SK-N-SH (cell line): Measurements from ENCODE around the gene KLF15. TPM values are rescaled to one million over a fixed set of nuclear protein-coding genes. Genes with fewer than 3 reads are reported as not detected.

ENCODE experiments used
- CTCF ChIA-PET: fragments of 300-600, 350-600 bp; formaldehyde crosslinking; extraction: SDS; loops from one replicate; lab custom pipeline; 2021; lab: Yijun Ruan, JAX
- POLR2A ChIA-PET: fragments of 350-600 bp; sonication (Branson Sonifier 250); formaldehyde crosslinking; extraction: SDS; loops from one replicate; lab custom pipeline; 2020; ENCODE audit warnings: antibody characterized with exemption, inconsistent platforms; lab: Yijun Ruan, JAX
- DNase-seq: peaks from one replicate; pipeline ENCODE4 v3.0.0; 2012
- H2AFZ ChIP-seq: fragments of 200-600 bp; sonication (generic); 2 replicates; pipeline ENCODE4 v1.8.1; 2016; ENCODE audit warnings: antibody characterized with exemption, mild to moderate bottlenecking, low read depth
- H3F3A ChIP-seq: fragments of 200-600 bp; sonication (generic); replicated peaks from 2 replicates; pipeline ENCODE3; 2016; ENCODE audit warnings: antibody characterized with exemption, mild to moderate bottlenecking; ENCODE audit not compliant: insufficient read depth
- H3K27ac ChIP-seq, 2 experiments: fragments of 200-500 bp in 1 of 2; fragments of 200-600 bp in 1 of 2; sonication (Bioruptor generic) in 1 of 2; sonication (generic), shearing (Covaris generic) in 1 of 2; 2 replicates each; pipeline versions ENCODE4 v1.5.1 to v1.6.1; 2014 to 2016; ENCODE audit warnings: low read depth in 2 of 2, inconsistent platforms in 1 of 2, low read length in 1 of 2, mild to moderate bottlenecking in 1 of 2, mixed read lengths in 1 of 2
- H3K27me3 ChIP-seq: fragments of 200-600 bp; sonication (generic), shearing (Covaris generic); 2 replicates; pipeline ENCODE4 v1.6.1; 2016; ENCODE audit warnings: mixed run types; ENCODE audit not compliant: insufficient read depth
- H3K36me3 ChIP-seq, 2 experiments: fragments of 200-500 bp in 1 of 2; fragments of 200-600 bp in 1 of 2; sonication (Bioruptor generic) in 1 of 2; sonication (generic) in 1 of 2; replicated peaks in 1 of 2; 2 replicates each; pipeline versions ENCODE3 to v1.5.1; 2014 to 2016; ENCODE audit warnings: low read length in 1 of 2, mild to moderate bottlenecking in 1 of 2; ENCODE audit not compliant: insufficient read depth in 2 of 2, control insufficient read depth in 1 of 2
- H3K4me1 ChIP-seq, 2 experiments: fragments of 200-500 bp in 1 of 2; fragments of 200-600 bp in 1 of 2; sonication (Bioruptor generic) in 1 of 2; sonication (generic), shearing (Covaris generic) in 1 of 2; 2 replicates each; pipeline versions ENCODE4 v1.5.1 to v1.6.1; 2014 to 2016; ENCODE audit warnings: low read depth in 1 of 2, low read length in 1 of 2, mixed run types in 1 of 2; ENCODE audit not compliant: insufficient read depth in 2 of 2, control insufficient read depth in 1 of 2
- H3K4me2 ChIP-seq: fragments of 200-600 bp; sonication (generic), shearing (Covaris generic); 2 replicates; pipeline ENCODE4 v1.6.1; 2017; ENCODE audit warnings: mixed run types
- H3K4me3 ChIP-seq, 2 experiments: fragments of 200-500 bp in 1 of 2; fragments of 200-600 bp in 1 of 2; sonication (Bioruptor generic) in 1 of 2; sonication (generic), shearing (Covaris generic) in 1 of 2; 2 replicates each; pipeline versions ENCODE4 v1.5.1 to v1.8.1; 2014 to 2016; ENCODE audit warnings: low read depth in 2 of 2, inconsistent platforms in 1 of 2, low read length in 1 of 2, mild to moderate bottlenecking in 1 of 2, mixed read lengths in 1 of 2, moderate library complexity in 1 of 2
- H3K79me2 ChIP-seq: fragments of 200-600 bp; sonication (generic); 2 replicates; pipeline ENCODE4 v1.8.1; 2017; ENCODE audit warnings: mild to moderate bottlenecking; ENCODE audit not compliant: insufficient read depth
- H3K9ac ChIP-seq: fragments of 200-600 bp; sonication (generic); 2 replicates; pipeline ENCODE4 v1.6.1; 2017; ENCODE audit warnings: mixed run types
- H3K9me2 ChIP-seq: fragments of 200-600 bp; sonication (generic); 2 replicates; pipeline ENCODE4 v1.6.1; 2017; ENCODE audit warnings: mixed run types
- H3K9me3 ChIP-seq: fragments of 200-600 bp; sonication (generic); 2 replicates; pipeline ENCODE4 v1.6.1; 2017; ENCODE audit warnings: mixed run types, mild to moderate bottlenecking, moderate library complexity
- H4K20me1 ChIP-seq: fragments of 200-600 bp; sonication (generic); 2 replicates; pipeline ENCODE4 v1.6.1; 2017; ENCODE audit warnings: mild to moderate bottlenecking, mixed run types; ENCODE audit not compliant: insufficient read depth
- CHD2 ChIP-seq: fragments of 150-350 bp; IDR thresholded peaks from 2 replicates; pipeline ENCODE4 v1.6.1; 2018; ENCODE audit warnings: low read length; ENCODE audit not compliant: partially characterized antibody
- FOSL2 ChIP-seq: IDR thresholded peaks from 2 replicates; pipeline ENCODE4 v1.4.0; 2012; ENCODE audit warnings: low read depth, mild to moderate bottlenecking, moderate library complexity, borderline replicate concordance
- FOXM1 ChIP-seq: IDR thresholded peaks from 2 replicates; pipeline ENCODE4 v1.4.0; 2012; ENCODE audit warnings: low read depth, mild to moderate bottlenecking
- GABPA ChIP-seq: IDR thresholded peaks from 2 replicates; pipeline ENCODE4 v1.4.0; 2012; ENCODE audit warnings: low read depth, mild to moderate bottlenecking
- GATA2 ChIP-seq: sonication (generic); formaldehyde crosslinking; IDR thresholded peaks from 2 replicates; pipeline ENCODE4 v1.5.0; 2020; ENCODE audit warnings: mild to moderate bottlenecking, missing genetic modification reagents
- MEF2A ChIP-seq: IDR thresholded peaks from 2 replicates; pipeline ENCODE4 v1.4.0; 2012; ENCODE audit warnings: low read depth, borderline replicate concordance
- RAD21 ChIP-seq: IDR thresholded peaks from 2 replicates; pipeline ENCODE4 v1.6.1; 2012; ENCODE audit warnings: mild to moderate bottlenecking, low read length
- TEAD4 ChIP-seq: IDR thresholded peaks from 2 replicates; pipeline ENCODE4 v1.4.0; 2012; ENCODE audit warnings: mild to moderate bottlenecking, borderline replicate concordance; ENCODE audit not compliant: insufficient read depth
- YY1 ChIP-seq: IDR thresholded peaks from 2 replicates; pipeline ENCODE4 v1.4.0; 2012; ENCODE audit warnings: low read depth, mild to moderate bottlenecking
- ZBTB33 ChIP-seq: IDR thresholded peaks from 2 replicates; pipeline ENCODE4 v1.4.0; 2012; ENCODE audit warnings: low read depth, borderline replicate concordance
- WGBS: methylation state at CpG from one replicate; pipeline ENCODE4 v1.1.6; 2017; ENCODE audit warnings: low lambda C conversion rate; 5-methylcytosine and 5-hydroxymethylcytosine counted together
- polyA plus RNA-seq, 3 experiments: library from polyadenylated mRNA; depleted of rRNA; stranded (reverse); fragments of >200 nt; gene quantifications; 2 replicates each; pipeline ENCODE4 v1.2.3, GENCODE V29; 2012
- TF ChIP-seq, protein P1 (sequence below): IDR thresholded peaks from 2 replicates; pipeline ENCODE4 v1.4.0; 2012; ENCODE audit warnings: low read depth, borderline replicate concordance

Gene KLF15
- polyA plus RNA-seq, 1 of the 3 experiments (the other 2 are of a cell fraction) = 0.28 TPM

DNA sequence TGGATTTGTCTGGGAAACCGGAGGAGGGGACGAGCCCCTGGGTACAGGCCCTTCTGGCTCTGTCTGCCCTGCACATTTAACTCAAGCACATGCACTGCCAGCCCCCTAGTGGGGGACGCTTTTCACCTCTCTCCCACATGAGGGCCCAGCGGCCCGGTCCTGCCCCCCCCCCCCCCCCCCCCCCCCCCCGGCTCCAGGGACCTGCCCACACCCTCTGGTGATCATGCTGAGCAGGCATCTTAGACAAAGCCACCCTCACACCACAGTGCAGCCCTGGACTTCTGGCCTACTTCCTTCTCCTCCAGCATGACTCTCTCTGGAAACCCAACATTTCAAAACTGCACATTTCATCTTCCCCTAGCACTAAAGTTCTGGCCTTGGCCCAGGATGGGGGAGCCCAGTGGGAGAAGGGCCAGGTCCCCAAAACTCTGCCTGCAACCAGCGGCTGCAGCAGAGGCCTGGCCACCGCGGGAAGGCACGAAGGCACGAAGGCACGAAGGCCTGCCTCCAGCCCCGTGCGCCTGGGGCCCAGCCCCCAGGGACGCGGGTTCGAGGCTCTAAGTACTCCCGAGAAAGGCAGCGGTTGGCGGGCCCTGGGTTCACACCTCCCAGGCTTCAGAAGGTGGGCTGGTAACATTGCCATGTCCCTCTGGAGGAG, 14.1 kb downstream of the KLF15 start:
- Histone ChIP-seq H3K36me3 (no peaks in the 10 kb centered on the region), H3K79me2 (no peaks in the 10 kb centered on the region), H2AFZ (no peak overlapping the region), H3K4me1 (peaks cover 0 to 10% of the 10 kb centered on the region in 2 experiments; a peak in 1 of 4 replicates), H3K9ac (no peak overlapping the region), H3K9me3 (no peaks in the 10 kb centered on the region), H4K20me1 (no peaks in the 10 kb centered on the region), H3K9me2 (no peaks in the 10 kb centered on the region), H3K4me3 (no peak overlapping the region), H3F3A (no peaks in the 10 kb centered on the region), H3K27me3 (no peaks in the 10 kb centered on the region), H3K27ac (no peak overlapping the region), H3K4me2 (no peak overlapping the region)
- TF ChIP-seq YY1 (no peak), RAD21 (peak; percentile 29; the same call in 1 of the 2 replicates), FOSL2 (no peak)
- peak; percentile 84 for DNase-seq
- WGBS = 89% methylated on average over 15 of the region's 20 CpGs
- ChIA-PET CTCF (interaction anchor here (0.8 to 1.1 kb wide), 3 partner anchors 35 to 209 kb away, joined by 3 to 6 read pairs (median 3); no protein-coding TSS in a partner anchor), POLR2A (no interaction called here)

GRCh38 chr3:126342211-126342610, 15.0 kb downstream of the KLF15 start:
- 83% methylated on average over 9 of the region's 9 CpGs for WGBS
- H3K27me3 ChIP-seq = no peaks in the 10 kb centered on the region
- TF ChIP-seq FOXM1 = no peak
- no peak for TF ChIP-seq GABPA
- TF ChIP-seq FOSL2 = no peak
- TF ChIP-seq GATA2 (CRISPR knock-in tag) = no peak
- TF ChIP-seq, protein P1, sequence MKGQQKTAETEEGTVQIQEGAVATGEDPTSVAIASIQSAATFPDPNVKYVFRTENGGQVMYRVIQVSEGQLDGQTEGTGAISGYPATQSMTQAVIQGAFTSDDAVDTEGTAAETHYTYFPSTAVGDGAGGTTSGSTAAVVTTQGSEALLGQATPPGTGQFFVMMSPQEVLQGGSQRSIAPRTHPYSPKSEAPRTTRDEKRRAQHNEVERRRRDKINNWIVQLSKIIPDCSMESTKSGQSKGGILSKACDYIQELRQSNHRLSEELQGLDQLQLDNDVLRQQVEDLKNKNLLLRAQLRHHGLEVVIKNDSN = no peak
- TF ChIP-seq ZBTB33 = no peak
- TF ChIP-seq CHD2 = no peak
- no peak for TF ChIP-seq MEF2A
- TF ChIP-seq TEAD4 = no peak
- no peaks in the 10 kb centered on the region for H3K36me3 ChIP-seq
- H3K79me2 ChIP-seq = no peaks in the 10 kb centered on the region
- H3K9me2 ChIP-seq = no peaks in the 10 kb centered on the region
- no peak overlapping the region for H3K27ac ChIP-seq
- DNase-seq = no peak
- H3K9ac ChIP-seq = no peak overlapping the region
- no peaks in the 10 kb centered on the region for H3F3A ChIP-seq
- ChIA-PET POLR2A (no interaction called here), CTCF (interaction anchor here (0.7 to 1.1 kb wide), 5 partner anchors 14 to 208 kb away, joined by 3 to 6 read pairs (median 3); no protein-coding TSS in a partner anchor)
- no peaks in the 10 kb centered on the region for H4K20me1 ChIP-seq
- no peak overlapping the region for H2AFZ ChIP-seq
- H3K9me3 ChIP-seq = no peaks in the 10 kb centered on the region
- no peak overlapping the region for H3K4me2 ChIP-seq
- H3K4me3 ChIP-seq = no peak overlapping the region
- H3K4me1 ChIP-seq = peaks cover 0 to 10% of the 10 kb centered on the region in 2 experiments; a peak in 1 of 4 replicates
